Stimulated activated CD4-positive, alpha-beta T cell treated with anti-CD3 and anti-CD28 coated beads, Interleukin-4, amount 100 ng/mL, for 24 hours (primary cell): ENCODE results near the gene CLDN5.
A peak's percentile ranks its signal among the peaks of the same experiment; 100 is the strongest.

Experiments used
- DNase-seq: peaks from one replicate; pipeline ENCODE4 v3.0.0-alpha.2; 2020

CLDN5 gene

DNA sequence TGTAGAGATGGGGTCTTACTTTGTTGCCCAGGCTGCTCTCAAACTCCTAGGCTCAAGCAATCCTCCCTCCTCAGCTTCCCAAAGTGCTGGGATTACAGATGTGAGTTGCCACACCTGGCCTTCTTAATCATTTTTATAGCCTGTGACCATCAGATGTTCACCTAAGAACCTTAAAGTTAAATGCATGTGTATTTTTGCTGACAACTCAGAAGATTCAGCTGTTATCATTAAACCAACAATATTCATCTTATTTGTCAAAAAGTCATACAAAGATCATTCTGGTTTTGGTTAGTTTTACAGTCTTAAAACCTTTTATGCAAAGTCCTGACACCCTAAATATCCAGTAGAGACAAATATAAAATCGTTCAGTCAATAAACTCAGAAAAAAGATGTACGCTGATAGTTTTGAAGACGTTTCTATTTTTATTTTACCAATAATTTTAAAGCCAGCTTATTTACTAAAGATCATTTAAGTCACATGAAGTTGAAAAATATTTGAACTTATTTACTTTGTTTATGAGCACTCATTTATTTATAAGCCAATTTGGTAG is 22.2 kb downstream of the CLDN5 start:
- DNase-seq: no peak

DNA sequence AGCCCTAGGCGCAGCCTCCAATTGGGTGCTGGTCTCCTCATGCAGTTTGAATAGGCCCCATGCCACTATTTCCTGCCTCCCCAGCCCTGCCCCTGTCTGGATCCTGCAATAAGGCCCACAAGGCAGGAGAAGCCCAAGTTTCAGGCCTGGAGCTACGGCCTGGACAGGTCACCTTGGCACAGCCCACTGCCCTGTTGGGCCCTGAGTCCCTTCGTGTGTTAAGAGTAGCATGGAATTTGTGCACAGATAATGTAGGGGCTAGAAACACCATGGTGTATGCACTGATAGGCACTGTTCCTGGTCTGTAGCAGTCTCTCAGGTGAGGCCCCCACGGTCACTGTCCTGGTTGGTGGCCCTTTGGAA is 24.3 kb downstream of the CLDN5 start:
- no peak for DNase-seq

DNA sequence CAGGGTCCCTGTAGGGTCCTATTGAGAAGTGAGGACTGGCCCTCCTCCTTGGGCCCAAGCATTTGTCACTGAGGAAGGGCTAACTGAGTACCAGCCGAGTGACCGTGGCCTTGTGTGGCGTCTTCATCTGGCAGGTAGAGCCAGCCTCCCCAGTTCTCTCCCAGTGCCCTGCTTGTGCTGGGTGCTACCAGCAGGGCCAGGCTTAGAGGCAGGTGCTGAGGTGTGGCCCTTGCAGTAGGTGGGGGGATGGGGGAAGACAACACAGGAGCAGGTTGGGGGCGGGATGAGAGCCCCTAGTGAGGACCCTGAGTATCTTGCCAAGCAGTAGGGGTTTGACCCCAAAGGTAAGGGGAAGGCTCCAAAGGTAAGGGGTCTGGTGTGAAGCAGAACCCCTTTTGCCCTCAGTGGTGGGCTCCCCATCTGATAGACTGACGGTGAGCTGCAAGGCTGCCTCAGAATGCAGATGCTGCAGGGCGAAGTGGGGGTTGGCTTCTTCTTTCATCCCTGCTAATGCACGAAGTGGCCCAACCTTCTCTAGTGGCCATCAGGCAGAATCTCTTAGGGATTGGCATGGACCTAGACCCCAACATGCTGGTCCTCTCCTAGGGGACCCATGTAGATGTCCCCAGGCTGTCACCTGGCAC is 24.9 kb downstream of the CLDN5 start:
- no peak for DNase-seq

DNA sequence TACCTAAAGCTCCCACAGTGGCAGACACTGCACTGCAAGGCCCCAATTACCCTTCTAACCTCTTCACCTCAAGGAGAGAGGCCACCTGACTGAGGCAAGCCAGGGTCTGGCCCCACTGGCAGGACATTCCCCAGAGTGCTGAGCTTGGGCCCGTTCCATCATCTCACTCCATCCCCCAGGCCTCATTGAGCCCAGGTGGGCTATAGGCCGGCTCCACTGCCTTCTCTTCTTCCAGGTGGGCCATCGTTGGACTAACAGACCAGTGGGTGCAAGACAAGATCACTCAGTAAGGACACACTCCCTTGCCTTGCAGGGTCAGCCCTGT is 25.4 kb downstream of the CLDN5 start:
- DNase-seq: no peak

DNA sequence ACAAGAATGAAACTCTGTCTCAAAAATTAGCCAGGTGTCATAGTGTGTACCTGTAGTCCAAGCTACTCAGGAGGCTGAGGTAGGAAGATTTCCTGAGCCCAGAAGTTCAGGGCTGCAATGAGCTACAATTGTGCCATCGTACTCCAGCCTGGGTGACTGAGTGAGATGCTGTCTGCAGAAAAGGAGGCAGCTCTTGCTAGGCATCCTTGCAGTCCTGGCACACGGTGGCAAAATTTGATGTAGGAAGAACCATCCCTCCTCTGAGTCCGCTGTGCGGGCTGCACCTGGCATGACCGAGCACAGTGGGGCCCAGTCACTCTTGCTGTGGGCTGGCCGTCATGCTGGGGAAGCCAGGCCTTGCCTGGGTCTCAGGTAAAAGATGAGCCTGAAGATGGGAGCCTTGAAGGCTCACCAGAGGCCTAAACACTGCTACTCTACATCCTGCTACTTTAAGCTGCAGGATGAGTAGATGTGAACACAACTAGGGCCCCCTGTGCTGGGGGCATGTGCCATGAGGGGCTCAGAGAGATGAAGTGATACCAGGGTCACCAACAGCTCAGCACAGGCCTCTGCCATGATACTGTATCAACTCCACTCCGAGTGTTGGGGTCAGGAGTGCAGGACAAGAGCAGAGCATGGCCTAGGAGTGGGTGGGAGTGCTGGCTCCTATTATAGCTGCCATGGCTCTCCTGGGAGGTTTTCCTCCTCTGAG is 25.9 kb downstream of the CLDN5 start:
- no peak for DNase-seq

DNA sequence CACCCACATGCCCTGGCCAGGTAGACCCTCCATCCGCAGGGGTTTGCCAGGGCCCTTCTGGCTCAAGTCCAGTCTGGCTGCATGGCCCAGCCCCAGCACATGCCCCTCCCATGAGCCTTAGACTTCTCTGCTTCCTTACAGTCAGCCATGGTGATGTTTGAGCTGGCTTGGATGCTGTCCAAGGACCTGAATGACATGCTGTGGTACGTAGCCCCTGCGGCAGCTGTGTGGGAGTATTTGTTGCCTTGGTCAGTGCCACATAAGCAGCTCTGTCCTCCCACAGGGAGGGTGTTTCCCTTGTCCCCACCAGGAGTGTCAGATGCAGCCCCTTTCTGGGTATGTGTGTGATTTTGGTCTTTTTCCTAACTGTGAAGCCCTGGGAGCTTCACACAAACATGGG is 27.0 kb downstream of the CLDN5 start:
- no peak for DNase-seq

DNA sequence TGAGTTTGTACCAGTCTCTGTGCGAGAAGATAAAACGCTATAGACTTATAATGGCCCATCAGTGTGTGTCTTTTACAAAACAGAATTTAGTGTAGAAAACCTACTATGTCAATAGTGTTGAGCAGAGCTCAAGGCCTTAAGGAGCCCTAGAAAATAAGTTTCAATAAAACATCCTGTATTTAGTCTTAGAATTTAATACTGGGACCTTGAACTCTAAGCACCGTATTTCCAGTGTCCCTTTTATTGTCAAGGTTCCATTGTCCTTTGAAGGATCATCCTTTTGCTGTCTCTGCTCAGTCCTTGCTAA is 27.9 kb downstream of the CLDN5 start:
- DNase-seq: no peak

DNA sequence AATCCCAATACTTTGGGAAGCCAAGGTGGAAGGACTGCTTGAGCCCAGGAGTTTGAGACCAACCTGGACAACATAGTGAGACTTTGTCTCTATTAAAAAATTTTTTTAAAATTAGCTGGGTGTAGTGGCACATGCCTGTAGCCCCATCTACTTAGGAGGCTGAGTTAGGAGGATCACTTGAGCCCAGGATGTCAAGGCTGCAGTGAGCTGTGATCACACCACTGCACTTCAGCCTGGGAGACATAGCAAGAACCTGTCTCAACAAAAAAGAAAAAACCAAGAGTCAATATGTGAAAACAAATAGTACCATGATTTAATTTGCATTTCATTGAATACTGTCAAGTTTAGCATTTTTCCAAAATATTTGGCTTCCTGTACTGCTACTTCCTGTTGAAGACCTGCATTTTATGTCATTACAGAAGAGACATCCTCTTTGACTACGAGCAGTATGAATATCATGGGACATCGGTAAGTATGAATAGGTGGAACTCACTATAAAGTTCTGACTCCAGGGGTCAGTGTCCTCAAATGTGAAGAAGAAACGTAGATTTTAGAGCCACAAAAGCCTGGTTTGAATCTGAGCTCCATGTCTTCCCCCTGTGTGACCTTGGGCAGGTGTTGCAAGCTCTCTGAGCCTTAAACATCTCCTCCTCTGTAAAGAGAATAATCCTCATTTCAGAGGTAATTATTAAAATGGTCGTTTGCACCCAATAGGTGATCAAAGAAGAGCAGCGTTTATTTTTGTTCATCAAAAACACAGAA is 28.5 kb downstream of the CLDN5 start:
- no peak for DNase-seq

DNA sequence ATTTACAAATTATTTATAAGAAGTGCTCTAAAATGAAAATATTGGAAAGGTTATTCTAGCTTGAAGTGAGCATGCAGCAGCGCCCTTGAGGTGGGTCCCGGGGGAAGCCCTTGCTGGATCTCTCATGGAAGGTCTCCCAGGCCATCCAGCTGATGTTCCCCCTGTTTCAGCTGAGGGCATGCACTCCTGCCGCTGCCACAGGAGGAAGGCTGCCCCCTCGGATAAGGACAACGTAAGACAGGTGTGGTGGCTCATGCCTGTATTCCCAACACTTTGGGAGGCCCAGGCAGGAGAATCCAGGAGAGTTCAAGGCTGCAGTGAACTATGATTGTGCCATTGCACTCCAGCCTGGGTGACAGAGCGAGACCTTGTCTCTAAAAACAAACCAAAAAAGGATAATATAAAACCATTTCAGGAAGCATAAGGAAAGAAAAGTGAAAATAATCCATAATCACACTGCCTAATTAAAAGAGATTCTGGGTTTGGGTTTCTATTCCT is 29.5 kb downstream of the CLDN5 start:
- DNase-seq: no peak

DNA sequence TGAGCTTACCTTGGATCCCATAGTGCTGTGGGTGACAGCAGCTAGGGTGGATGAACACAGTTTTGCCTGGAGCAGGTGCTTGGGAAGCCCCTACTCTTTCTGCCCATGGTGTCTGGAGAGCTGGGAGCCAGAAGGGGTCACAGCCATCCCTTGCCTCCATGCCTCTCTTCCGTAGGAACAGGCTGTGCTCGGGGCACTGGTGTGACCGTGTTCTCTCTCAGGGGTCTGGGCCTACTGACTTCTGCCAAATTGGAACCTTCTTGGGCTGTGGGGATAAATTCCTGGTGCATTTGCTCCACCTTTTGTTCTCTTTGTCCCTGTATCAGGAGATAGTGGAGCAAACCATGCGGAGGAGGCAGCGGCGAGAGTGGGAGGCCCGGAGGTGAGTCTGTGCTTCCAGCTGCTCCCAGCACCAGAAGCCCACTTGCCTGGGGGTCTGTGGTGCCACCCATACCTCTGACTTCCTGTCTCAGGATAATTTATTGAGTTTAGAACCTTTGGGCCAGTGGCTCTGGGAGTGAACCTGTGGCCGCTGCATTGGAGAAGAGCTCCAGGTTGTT is 30.1 kb downstream of the CLDN5 start:
- DNase-seq: no peak

DNA sequence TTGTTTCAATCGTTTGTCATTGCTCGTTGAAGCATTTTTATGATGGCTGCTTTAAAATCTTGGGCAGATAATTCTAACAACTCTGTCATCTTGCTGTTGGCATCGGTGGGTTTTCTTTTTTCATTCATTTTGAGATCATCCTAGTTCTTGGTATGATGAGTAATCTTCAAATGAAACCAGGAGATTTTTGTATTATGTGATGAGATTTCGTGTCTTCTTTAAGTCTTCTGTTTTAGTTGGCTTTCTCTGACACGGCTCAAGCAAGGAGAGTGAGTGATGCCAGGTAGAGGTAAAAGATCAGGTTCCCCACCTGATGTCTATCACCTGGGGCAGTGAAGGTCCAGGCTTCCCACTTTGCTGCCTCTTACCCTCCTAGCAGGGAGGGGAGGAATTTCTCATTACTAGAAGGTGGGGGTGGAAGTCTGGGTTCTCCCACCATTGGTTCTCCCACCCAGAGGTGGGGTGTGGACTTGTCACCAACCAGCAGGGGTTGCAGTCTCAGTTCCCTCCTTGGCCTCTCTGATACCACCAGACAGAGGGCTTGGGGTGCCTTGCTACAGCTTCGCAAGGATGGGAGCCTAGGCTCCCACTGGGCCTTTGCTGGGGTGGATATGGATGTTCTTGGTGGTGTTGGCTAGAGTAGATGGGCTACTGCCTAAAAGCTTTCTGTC is 31.6 kb downstream of the CLDN5 start:
- no peak for DNase-seq

DNA sequence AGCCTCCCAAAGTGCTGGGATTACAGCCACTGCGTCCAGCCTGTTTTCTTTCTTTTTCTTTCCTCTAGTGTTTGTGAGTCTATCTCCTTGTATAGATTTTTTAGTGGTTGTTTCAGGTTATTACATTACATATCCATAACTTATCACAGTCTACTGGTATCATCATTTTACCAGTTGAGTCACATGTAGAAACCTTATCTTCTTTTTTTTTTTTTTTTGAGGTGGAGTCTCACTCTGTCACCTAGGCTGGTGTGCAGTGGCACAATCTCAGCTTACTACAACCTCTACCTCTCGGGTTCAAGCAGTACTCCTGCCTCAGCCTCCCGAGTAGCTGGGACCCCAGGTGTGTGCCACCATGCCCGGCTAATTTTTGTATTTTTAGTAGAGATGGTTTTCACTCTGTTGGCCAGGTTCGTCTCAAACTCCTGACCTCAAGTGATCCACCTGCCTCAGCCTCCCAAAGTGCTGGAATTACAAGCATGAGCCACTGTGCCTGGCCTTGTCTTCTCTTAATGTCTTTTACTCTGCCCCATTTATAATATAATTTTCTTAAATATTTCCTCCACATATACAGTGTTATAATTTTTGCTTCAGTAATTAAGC is 33.5 kb downstream of the CLDN5 start:
- DNase-seq: no peak

DNA sequence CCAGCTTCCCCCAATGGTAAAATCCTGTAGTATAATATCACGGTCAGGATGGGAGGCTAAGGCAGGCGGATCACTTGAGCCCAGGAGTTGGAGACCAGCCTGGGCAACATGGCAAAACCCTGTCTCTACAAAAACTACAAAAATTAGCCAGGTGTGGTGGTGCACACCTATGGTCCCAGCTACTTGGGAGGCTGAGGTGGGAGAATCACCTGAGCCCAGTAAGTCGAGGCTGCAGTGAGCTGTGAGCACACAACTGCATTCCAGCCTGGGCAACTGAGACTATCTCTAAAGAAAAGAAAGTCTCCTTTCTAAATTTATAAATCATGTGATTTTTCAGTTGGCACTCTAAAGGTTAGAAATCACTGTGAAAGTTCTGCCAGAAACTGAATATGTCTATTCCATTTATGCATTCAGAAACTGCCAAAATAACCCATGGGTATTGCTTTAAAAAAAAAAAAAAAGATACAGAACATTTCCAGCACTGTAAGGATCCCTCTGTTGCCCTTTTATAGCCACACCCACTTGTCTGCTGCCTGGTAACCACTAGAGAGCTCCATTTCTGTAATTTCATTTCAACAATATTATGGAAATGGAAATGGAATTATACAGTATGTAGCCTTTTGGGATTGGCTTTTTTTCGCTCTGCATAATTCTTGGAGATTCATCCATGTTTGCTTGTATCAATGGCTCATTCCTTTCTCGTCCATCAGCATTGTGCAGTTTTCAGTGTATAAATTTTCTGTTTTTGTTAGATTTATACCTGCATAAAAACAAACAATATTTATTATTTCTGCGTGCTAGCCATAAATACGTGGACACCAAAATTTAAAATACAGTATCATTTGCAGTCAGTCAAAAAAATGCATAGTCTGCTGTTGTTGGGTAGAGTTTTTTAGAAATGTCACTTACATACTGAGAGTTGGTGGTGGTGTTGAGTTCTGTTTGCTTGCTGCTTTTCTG is 35.0 kb downstream of the CLDN5 start:
- DNase-seq: no peak

DNA sequence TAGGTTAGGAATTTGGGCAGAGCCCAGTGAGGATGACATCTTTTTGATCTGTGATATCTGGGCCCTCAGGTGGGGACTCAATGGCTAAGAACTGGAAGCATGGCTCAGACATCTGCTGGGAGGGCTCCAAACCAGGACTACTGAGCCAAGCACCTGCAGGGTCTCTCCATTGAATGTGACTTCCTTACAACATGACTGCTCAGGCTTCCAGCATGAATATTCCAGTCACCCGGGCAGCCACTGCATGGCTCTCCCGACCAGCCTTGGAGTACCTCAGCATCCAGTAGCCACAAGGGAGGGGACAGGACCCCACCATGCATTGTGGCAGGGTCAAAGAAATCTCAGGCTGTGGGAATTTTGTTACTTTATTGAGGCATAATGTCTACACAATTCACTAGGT is 35.9 kb downstream of the CLDN5 start:
- no peak for DNase-seq

DNA sequence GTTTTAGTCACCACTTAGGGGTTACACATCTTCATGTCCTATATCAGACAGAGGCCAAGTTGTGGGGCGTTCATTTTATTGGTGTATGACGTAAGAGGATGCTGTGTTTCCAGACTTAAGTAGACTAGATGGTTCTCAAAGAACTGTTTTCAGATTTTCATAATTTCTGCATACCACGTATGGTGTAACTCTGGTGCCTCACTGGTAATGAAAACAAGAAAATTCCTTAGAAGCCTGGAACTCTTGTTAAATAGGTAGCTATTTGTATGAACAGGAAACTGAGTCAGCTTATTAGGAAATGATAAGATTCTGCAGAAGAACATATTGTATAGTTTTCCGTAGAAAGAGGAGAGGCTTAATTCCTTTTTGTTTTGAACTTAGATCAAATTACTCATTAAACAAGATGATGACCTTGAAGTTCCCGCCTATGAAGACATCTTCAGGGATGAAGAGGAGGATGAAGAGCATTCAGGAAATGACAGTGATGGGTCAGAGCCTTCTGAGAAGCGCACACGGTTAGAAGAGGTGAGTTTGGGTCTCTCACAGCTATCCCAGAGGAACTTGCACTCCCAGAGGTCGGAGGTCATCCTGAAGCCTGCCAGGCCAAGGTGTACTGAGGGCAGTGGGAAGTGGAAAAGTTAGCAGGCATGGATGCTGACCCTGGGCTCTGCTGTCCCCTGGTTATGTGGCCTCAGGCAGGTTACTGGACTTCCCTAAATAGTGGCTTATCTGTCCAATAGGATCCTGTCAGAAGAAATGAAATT is 40.5 kb downstream of the CLDN5 start:
- no peak for DNase-seq

DNA sequence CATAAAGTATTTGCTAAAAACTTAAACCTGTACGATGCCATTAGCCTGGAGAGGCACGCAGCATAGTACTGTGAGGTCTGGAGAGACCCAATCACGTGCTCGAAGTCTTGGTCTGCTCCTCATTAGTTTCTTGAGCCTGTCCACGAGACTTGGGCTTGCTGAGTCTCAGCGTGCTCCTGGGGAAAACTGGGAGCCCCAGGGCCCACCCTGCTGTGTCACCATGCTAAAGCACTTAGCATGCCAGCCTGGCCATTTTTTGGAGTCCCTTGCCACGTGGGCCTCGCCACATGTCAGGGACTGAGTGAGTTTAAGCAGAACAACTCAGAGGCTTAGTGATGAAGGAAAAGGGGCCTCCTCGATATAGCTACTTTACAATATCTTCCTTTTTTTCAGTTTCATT is 41.9 kb downstream of the CLDN5 start:
- DNase-seq: no peak

DNA sequence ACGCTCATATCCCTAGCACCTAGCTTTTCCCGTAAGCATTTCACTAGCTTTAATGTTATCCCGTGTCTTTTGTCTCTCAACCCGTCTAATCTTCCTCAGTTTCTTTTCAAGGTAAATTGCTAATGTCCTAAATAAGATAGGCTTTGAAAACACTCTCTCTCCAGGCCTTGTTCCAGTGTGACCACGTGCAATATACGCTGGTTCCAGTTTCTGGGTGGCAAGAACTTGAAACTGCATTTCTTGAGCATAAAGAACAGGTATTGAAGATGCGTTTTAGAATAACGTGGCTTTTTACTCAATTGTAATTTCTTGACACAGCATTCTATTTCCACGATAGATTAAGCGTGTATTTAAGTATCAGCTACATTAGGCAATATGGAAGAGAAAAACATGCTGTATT is 43.4 kb downstream of the CLDN5 start:
- no peak for DNase-seq

DNA sequence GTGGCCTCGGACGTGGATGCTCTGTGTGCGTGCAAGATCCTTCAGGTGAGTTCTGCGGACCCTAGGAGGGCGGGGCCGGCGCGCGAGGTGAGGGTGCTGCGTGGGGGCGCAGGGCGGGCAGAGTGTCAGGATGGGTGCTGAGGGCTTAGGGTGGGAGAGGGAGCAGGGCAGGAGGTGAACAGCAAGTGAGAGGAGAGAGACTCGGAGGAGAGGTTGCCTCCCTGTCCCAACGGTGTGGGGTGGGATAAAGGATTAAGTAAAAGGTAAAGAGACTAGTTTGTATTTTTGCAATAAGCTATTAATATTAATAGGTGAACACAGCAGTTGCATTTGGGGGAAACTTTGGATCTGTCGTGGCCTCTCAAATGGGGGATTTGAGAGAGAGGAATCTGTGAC is 44.0 kb downstream of the CLDN5 start:
- peak; percentile 18 for DNase-seq

DNA sequence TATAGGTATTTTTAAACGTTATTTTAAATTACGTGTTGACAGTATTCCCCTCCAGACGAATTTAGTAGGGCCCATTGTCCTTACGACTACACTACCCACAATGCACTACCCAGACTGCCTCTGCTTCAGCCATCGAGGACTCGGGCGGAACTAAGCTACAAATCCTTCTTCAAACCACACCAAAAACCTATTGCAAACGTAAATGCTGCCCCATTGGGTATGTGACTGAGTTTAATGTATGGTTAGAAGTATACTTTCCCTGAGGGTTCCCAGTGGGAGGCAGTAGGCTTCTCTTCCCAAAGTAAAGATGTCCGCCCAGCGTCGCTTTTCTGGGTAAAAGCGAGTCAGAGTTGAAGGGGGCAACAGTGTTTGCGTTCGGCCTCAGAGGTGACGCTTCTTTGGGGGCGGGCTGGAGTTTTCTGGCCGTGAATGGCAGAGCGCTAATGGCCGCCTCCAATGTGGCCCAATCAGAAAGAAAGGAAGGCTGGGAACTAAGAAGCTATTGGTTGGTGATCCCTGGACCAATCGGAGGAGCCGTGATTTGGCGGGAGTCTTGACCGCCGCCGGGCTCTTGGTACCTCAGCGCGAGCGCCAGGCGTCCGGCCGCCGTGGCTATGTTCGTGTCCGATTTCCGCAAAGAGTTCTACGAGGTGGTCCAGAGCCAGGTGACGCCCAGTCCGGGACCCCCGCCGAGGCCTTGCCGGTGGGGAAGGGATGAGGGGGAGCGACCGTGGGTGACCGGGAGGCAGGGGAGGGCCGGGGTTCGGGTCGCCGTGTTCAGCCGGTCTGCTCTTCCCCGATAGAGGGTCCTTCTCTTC is 44.6 kb downstream of the CLDN5 start, which contains the start of gene CDC45:
Gene CDC45 (plus strand): TSS at position 566 of the 818 bp plus-strand sequence. CDS start 49 bp downstream, at position 615.
- DNase-seq: peak; percentile 95

DNA sequence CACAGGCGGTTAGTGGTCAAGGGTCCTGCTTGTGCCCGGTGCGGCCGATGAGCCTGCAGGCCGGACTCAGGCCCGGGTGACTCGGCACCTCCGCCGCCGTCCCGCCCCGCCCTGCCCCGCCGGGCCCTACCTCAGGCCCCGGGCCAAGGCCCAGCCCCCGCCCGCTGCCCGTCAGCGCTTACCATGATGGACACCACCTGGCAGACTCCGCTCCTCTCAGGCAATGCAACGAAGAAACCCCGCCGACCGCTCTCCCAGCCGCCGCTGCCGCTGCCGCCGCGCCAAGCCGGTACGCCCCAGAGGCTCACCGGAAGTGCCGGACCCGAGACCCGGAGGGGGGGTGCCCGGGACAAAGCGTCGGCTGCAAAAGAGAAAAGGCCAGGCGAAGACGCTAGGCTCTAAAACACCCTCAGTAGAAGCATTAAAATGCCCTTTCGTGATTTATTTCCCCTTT is 45.3 kb downstream of the CLDN5 start, which contains the start of gene UFD1:
Gene UFD1 (minus strand): TSS at position 293 of the 454 bp plus-strand sequence. CDS start 108 bp downstream, at position 185.
- DNase-seq: peak; percentile 81
